Stimulated activated CD4-positive, alpha-beta T cell treated with anti-CD3 and anti-CD28 coated beads, Interleukin-12 subunit alpha, Interleukin-12 subunit beta, amount 100 ng/mL, for 48 hours (primary cell): ENCODE results near the gene ARHGAP40.

Experiments used
- DNase-seq, 3 donors: peaks; one replicate each; pipeline ENCODE4 v3.0.0-alpha.2; 2020; ENCODE audit warnings: low read depth in 2 of 3, low spot score in 1 of 3

Gene ARHGAP40

GRCh38 chr20:38617011-38617829 is 15.6 kb downstream of the ARHGAP40 start:
- no peak for DNase-seq

GRCh38 chr20:38617830-38618196 is 16.2 kb downstream of the ARHGAP40 start:
- DNase-seq = no peak

DNA sequence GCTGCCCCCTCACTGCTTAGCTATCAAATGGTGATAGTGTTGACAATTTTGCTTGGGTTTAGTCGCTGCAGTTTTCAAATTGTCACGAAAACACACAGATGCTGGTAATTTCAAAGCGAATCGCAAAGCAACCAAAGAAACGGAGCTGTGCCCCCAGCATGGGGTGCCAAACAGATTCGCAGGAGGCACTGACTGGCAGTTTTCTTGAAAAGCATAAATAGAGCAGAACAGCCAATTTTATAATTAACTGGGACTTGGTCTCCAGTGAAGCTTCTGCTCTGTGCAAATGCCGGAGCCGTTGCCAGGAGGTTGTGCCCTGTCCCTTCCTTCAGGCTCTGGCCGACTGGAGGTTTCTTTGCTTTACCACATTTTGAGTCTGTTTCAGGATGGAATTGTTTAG is 18.8 kb downstream of the ARHGAP40 start:
- no peak for DNase-seq

GRCh38 chr20:38623061-38623460 is 21.5 kb downstream of the ARHGAP40 start:
- no peak for DNase-seq

DNA sequence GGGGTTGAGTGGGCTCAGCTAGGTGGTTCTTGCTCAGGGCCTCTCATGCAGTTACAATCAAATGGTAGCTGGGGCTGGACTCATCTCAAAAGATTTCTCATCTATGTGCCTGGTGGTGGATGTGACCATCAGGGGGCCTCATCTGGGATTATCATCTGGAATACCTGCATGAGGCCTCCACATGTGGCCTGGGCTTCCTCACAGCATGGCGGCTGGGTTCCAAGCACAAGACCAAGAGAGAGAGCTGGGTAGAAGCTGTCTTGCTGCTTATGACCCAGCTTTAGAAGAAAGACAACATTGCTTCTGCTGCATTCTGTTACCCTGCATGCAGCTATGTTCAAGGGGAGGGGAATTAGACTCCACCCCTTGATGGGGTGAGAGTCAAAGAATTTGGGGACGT is 22.5 kb downstream of the ARHGAP40 start:
- DNase-seq = no peak

- no peak for DNase-seq
Measured at GRCh38 chr20:38625896-38626295, 24.3 kb downstream of the ARHGAP40 start.

GRCh38 chr20:38626921-38627659 is 25.5 kb downstream of the ARHGAP40 start:
- DNase-seq = no peak

DNA sequence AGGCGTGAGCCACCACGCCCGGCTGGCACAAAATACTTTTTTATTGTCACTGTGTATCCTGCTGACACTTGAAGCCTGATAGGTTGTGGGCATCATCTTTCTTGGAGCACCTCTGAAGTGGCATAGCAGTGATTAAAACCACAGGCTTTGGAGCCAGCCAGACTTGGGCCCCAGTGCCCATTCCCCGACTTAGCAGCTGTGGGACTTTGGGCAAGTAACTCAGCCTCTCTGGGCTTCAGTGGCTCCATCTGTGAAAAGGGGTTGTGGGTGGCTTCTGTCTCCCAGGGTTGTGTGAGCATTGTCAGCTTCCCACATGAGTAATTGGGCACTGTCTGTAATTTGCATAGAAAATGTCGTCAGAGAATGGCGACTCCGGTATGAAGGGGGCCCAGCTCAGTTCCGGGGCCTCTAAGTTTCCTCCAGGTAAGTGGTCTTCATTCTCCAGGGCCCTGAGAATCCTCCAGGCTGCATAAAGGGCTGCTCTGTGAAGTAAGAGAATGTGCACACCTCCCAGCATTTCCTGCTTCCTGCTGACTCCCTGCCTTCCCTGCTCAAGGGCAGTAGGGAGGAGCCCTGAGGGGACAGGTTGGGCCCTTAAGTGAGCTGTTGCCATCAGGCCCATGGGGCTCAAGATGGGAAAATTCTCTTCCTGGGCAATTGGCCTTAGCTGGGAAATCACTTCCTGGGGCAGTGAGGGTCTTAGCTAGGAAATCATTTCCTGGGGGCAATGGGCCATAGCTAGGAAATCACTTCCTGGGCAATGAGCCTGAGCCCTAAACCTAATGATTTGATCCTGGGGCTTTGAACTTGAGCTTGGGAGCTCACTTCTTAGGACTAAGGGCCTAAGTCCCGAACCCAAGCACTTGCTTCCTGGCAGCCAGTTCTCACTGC is 27.2 kb downstream of the ARHGAP40 start:
- DNase-seq = no peak

- no peak for DNase-seq
Measured at GRCh38 chr20:38629979-38630378, 28.4 kb downstream of the ARHGAP40 start.

DNA sequence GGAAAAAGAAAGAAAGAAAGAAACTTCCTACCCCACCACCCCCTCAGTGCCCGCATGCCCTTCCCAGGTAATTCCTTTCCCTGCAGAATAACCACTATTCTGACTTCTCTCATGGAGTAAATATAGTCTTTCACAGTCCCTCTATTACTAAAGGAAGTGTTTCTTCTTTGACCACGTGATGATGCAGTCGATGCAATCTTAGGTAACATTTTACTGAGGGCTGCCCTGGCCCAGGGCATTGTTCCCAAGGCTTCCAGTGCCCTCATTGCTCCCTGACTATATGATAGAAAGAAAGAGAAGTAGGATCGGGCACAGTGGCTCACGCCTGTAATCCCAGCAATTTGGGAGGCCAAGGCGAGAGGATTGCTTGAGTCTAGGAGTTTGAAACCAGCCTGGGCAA is 29.1 kb downstream of the ARHGAP40 start:
- no peak for DNase-seq

GRCh38 chr20:38631155-38632022 is 29.8 kb downstream of the ARHGAP40 start:
- DNase-seq = no peak

DNA sequence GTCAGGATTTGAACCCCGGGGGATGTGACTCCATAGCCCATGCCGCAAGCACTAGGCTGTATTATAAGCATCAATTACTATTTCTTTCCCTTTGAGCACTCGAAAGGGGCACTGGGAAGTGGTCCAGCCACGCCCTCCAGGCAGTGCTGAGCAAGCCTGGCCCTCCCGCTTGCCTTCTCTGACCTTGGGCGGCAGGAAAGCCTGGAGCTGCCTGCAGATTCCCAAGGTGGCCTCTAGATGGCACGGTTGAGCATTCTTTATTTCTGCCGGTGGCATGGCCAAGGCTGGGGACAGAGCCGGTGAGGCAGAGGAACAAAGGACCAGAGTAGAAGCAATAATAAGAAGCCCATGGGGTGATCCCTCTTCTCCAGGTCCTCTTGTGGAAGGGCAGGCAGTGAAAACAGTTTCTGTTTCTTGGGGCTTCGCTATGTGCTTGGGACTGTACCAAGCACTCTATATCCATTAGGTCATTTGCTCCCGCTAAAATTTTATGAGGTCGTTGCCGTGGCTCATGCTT is 32.0 kb downstream of the ARHGAP40 start:
- DNase-seq = peak; percentile 40 to 75 (median 42)

DNA sequence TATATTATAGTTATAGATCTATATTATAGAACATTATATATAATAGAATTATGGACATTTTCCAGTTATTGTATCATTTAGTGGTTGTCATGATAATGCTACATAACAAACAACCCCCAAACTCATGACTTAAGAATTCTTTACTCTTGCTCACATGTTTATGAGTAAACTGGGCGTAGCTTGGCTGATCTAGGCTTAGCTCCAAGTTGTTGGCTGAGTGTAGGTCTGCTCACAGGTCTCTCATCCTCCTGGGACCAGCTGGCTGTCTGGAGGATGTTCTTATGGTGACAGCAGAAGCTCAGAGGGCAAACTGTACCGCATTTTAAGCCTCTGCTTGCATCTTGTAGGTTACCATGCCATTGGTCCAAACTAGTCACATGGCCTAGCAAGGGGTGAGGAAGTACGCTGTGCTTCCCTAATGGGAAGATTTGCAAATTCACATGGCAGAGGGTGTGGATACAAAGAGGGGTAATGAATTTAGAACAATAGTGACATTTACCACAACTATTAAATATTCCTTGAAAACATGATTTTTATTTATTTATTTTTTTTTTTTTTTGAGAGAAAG is 34.2 kb downstream of the ARHGAP40 start:
- no peak for DNase-seq

- no peak for DNase-seq
Measured at GRCh38 chr20:38640521-38640920, 38.9 kb downstream of the ARHGAP40 start.

GRCh38 chr20:38642498-38642897 is 40.9 kb downstream of the ARHGAP40 start:
- no peak for DNase-seq

GRCh38 chr20:38644588-38645260 is 43.1 kb downstream of the ARHGAP40 start:
- DNase-seq = no peak

- no peak for DNase-seq
Measured at GRCh38 chr20:38645351-38645750, 43.7 kb downstream of the ARHGAP40 start.

- DNase-seq = peak; percentile 75 to 91 (median 82)
Measured at GRCh38 chr20:38645980-38646858, 44.6 kb downstream of the ARHGAP40 start.
